ENCODE results near the gene ARCN1. TPM values are rescaled to one million over a fixed set of nuclear protein-coding genes. Genes with fewer than 3 reads are reported as not detected.

The ARCN1 gene
- 140 and 150 TPM in 2 replicates for polyA plus RNA-seq (2011; rRNA removed)
- 56.4 and 62.8 TPM in 2 replicates for polyA plus RNA-seq (2012; cell fraction: cytosol; rRNA removed)
- 24.5 and 25.7 TPM in 2 replicates for polyA plus RNA-seq (2012; cell fraction: nucleus; rRNA removed)
- polyA plus RNA-seq (2017; fragmentation: RNase III; extraction: RNeasy Plus Mini Kit Qiagen cat#74134 plus additional on column Dnase treatment), result 88.7 to 93.3 TPM (median 91.0 TPM) in 3 replicates
- polyA minus RNA-seq (2011; rRNA and poly(A)+ RNA removed), result 63.8 and 65.4 TPM in 2 replicates

DNA sequence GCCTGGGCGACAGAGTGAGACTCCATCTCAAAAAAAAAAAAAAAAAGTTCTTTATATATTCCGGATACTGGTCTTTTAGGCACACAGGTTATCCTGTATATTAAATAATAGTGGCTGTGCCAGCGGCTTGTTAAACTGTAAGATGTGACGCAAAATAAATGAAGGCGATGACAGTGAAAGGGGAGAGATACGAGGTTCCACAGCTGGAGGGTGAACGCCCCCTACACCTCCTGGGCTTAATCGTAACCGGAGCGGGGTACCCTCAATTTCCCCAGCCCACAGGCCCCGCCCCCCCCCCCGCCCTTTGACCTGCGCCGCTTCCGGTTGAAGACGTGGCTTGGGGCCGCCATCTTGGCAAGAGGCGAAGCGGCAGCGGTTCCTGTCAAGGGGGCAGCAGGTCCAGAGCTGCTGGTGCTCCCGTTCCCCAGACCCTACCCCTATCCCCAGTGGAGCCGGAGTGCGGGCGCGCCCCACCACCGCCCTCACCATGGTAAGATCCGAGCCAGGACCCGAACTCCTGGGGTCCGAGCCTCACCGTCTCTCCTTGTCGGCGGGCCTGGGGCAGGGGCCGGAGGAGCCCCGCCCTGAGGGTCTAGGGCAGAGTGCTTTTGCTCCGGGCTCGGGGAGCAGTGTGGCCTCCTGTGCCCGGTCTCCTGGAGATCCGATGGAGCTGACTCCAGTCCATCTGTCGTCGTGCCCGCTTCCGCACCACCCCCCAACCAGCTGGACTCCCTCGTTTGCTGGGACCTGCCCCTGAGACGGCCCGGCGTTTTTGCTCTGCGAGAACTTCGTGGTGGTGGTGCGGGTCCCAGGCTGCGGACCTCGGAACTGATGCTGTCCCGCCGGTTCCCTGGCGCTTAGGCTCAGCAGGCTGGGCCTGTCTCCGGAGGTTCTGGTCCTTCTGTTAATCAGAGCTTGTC lies at the start of gene ARCN1:
TSS of gene ARCN1 (plus strand) at position 349 of the 920 bp plus-strand sequence. CDS start at position 488, 139 bp downstream.
- H3K9me3 ChIP-seq, result no peaks in the 10 kb centered on the region
- ChIA-PET CTCF (interaction anchor here (1.6 kb wide), 1 partner anchor 23 kb away, joined by 5 read pairs; no protein-coding TSS in a partner anchor), POLR2A (interaction anchor here (1.5 kb wide), 1 partner anchor 37 kb away, joined by 3 read pairs; no protein-coding TSS in a partner anchor)
- peak; percentile 66 to 73 for DNase-seq (ENCODE audit: low read depth in 1 of 2, low spot score in 1 of 2)
- H3K27ac ChIP-seq, result peak within 1 kb of the TSS; percentile 90 to 98
- TF ChIP-seq RAD21 (conservative IDR thresholded peaks at IDR 0.05 in 1 of 2, IDR thresholded peaks at IDR 0.05 in 1 of 2) (no peak), SREBF2 (IDR thresholded peaks at IDR 0.05) (no peak), EHMT2 (IDR thresholded peaks at IDR 0.05; ENCODE audit: low read depth) (no peak), CEBPB (IDR thresholded peaks at IDR 0.05) (no peak), JUN (IDR thresholded peaks at IDR 0.05) (peak in 1 of 2 experiments; percentile 62; a peak in 1 of 5 replicates), RARB (CRISPR knock-in tag; IDR thresholded peaks at IDR 0.05) (no peak), RCOR1 (IDR thresholded peaks at IDR 0.05; ENCODE audit: low read depth, low read length) (no peak), JUNB (IDR thresholded peaks at IDR 0.05) (no peak), EHF (CRISPR knock-in tag; IDR thresholded peaks at IDR 0.05) (no peak), KDM1A (IDR thresholded peaks at IDR 0.05; ENCODE audit: low read depth) (no peak), SMC3 (IDR thresholded peaks at IDR 0.05) (no peak), EP300 (IDR thresholded peaks at IDR 0.05) (no peak), HOXB13 (CRISPR knock-in tag; IDR thresholded peaks at IDR 0.05; ENCODE audit: low read depth) (no peak), RNF2 (IDR thresholded peaks at IDR 0.05; ENCODE audit: borderline replicate concordance, low read depth) (no peak), FOSL2 (IDR thresholded peaks at IDR 0.05) (no peak), FOSL2 (CRISPR knock-in tag; IDR thresholded peaks at IDR 0.05) (no peak), ZSCAN20 (CRISPR knock-in tag; IDR thresholded peaks at IDR 0.05) (no peak), MAZ (IDR thresholded peaks at IDR 0.05; ENCODE audit: borderline replicate concordance, low read depth, low read length) (no peak), POLR2A (IDR thresholded peaks at IDR 0.05; ENCODE audit: low read length) (peak; percentile 49), ESRRA (IDR thresholded peaks at IDR 0.05; ENCODE audit: borderline replicate concordance, low read length) (no peak), PHF8 (IDR thresholded peaks at IDR 0.05; ENCODE audit: borderline replicate concordance, low read depth) (peak; percentile 58; the same call in 1 of the 2 replicates), CBX2 (IDR thresholded peaks at IDR 0.05; ENCODE audit: borderline replicate concordance, low read depth) (no peak)
- TF ChIP-seq, protein P1, sequence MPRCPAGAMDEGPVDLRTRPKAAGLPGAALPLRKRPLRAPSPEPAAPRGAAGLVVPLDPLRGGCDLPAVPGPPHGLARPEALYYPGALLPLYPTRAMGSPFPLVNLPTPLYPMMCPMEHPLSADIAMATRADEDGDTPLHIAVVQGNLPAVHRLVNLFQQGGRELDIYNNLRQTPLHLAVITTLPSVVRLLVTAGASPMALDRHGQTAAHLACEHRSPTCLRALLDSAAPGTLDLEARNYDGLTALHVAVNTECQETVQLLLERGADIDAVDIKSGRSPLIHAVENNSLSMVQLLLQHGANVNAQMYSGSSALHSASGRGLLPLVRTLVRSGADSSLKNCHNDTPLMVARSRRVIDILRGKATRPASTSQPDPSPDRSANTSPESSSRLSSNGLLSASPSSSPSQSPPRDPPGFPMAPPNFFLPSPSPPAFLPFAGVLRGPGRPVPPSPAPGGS (IDR thresholded peaks at IDR 0.05), result 0 out of 3 replicates have a peak, but pooled peaks have one; percentile 44
- TF ChIP-seq, protein P2, sequence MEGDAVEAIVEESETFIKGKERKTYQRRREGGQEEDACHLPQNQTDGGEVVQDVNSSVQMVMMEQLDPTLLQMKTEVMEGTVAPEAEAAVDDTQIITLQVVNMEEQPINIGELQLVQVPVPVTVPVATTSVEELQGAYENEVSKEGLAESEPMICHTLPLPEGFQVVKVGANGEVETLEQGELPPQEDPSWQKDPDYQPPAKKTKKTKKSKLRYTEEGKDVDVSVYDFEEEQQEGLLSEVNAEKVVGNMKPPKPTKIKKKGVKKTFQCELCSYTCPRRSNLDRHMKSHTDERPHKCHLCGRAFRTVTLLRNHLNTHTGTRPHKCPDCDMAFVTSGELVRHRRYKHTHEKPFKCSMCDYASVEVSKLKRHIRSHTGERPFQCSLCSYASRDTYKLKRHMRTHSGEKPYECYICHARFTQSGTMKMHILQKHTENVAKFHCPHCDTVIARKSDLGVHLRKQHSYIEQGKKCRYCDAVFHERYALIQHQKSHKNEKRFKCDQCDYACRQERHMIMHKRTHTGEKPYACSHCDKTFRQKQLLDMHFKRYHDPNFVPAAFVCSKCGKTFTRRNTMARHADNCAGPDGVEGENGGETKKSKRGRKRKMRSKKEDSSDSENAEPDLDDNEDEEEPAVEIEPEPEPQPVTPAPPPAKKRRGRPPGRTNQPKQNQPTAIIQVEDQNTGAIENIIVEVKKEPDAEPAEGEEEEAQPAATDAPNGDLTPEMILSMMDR (IDR thresholded peaks at IDR 0.05), result no peak
- H3K4me3 ChIP-seq, result peak within 1 kb of the TSS; percentile 87
- ATAC-seq, result peak; percentile 88 to 94
- WGBS (ENCODE audit: missing lambda C conversion rate), result under 1% methylated on average over 12 of the region's 55 CpGs
- peak within 1 kb of the TSS; percentile 82 for H3K4me2 ChIP-seq
- FAIRE-seq, result no peak
- peaks cover 21% of the 10 kb centered on the region for H3K4me1 ChIP-seq
